Upper lobe of right lung (tissue), 1 donor: ENCODE data around the gene RASGRF2. TPM values are rescaled to one million over a fixed set of nuclear protein-coding genes. Genes with fewer than 3 reads are reported as not detected.

ENCODE experiments used
- ATAC-seq: fragments of 200-7000 bp; cut with Tn5 transposase; one replicate; pipeline ENCODE4 v1.9.1; 2020; ENCODE audit warnings: mild to moderate bottlenecking, moderate library complexity
- DNase-seq: peaks from one replicate; pipeline ENCODE4 v3.0.0-alpha.2; 2020
- H3K27ac ChIP-seq: fragments of 200-600 bp; one replicate; pipeline ENCODE4 v1.8.0; 2022
- H3K27me3 ChIP-seq: fragments of 200-600 bp; one replicate; pipeline ENCODE4 v1.8.0; 2022; ENCODE audit warnings: mild to moderate bottlenecking
- H3K36me3 ChIP-seq: fragments of 200-600 bp; one replicate; pipeline ENCODE4 v1.8.0; 2022
- H3K4me1 ChIP-seq: fragments of 200-600 bp; one replicate; pipeline ENCODE4 v1.8.0; 2022
- H3K4me3 ChIP-seq: fragments of 200-600 bp; one replicate; pipeline ENCODE4 v1.8.0; 2022; ENCODE audit warnings: mild to moderate bottlenecking
- H3K9me3 ChIP-seq: fragments of 200-600 bp; one replicate; pipeline ENCODE4 v1.8.0; 2022
- CTCF ChIP-seq: fragments of 200-600 bp; IDR thresholded peaks from one replicate; pipeline ENCODE4 v1.8.0; 2022; ENCODE audit warnings: antibody characterized with exemption
- intact Hi-C: fragments of 100-400 bp; cut with DNase I; formaldehyde crosslinking; loops from one replicate; pipeline ENCODE4 v1.11.0; 2022
- long read RNA-seq: library from polyadenylated mRNA; unstranded; transcript quantifications from one replicate; pipeline ENCODE4 v2.0.0, GENCODE V29; 2021
- total RNA-seq: library from RNA; stranded (reverse); fragmentation: NEBNext Ultra II Directional; extraction: Animal tissue kit (Norgen Biotek cat#: 25700); gene quantifications from one replicate; pipeline ENCODE4 v1.2.1, GENCODE V29; 2021
- donor health status: DM: no; HTN: yes; CAD: no; lungs with severe emphysema.

The RASGRF2 gene
- 5.4 TPM for total RNA-seq
- long read RNA-seq, transcript RASGRF2-206 (10 exons, 2,842 nt), result major isoform, 7 of 11 reads
- long read RNA-seq, partial matches to known transcripts, result 2 of 11 reads
- long read RNA-seq, other reads (novel, unspliced or antisense), result 2 of 11 reads

GRCh38 chr5:80959768-80960442, at the start of gene RASGRF2:
RASGRF2 (plus strand) TSS chr5:80960363; CDS start chr5:80960739, 376 bp downstream.
- Histone ChIP-seq H3K9me3 (no peaks in the 10 kb centered on the region), H3K27ac (peak within 1 kb of the TSS; percentile 63), H3K4me1 (peaks cover 6% of the 10 kb centered on the region), H3K36me3 (no peaks in the 10 kb centered on the region), H3K4me3 (peak within 1 kb of the TSS; percentile 56), H3K27me3 (peaks cover 47% of the 10 kb centered on the region)
- DNase-seq (no peak), ATAC-seq (peak; percentile 42)
- intact Hi-C loops, result no loop called here
- no peak for TF ChIP-seq CTCF

GRCh38 chr5:80912479-80912878, 47.7 kb upstream of the RASGRF2 start:
- H3K4me3 ChIP-seq, result no peak overlapping the region
- no peaks in the 10 kb centered on the region for H3K36me3 ChIP-seq
- ATAC-seq (no peak), DNase-seq (no peak)
- no peaks in the 10 kb centered on the region for H3K4me1 ChIP-seq
- no peaks in the 10 kb centered on the region for H3K27me3 ChIP-seq
- TF ChIP-seq CTCF, result no peak
- H3K9me3 ChIP-seq, result peaks cover 6% of the 10 kb centered on the region
- intact Hi-C loops, result no loop called here
- no peak overlapping the region for H3K27ac ChIP-seq

GRCh38 chr5:80915716-80916115, 44.4 kb upstream of the RASGRF2 start:
- intact Hi-C loops, result no loop called here
- Histone ChIP-seq H3K9me3 (peaks cover 6% of the 10 kb centered on the region), H3K4me1 (no peaks in the 10 kb centered on the region), H3K27me3 (no peaks in the 10 kb centered on the region), H3K4me3 (no peak overlapping the region), H3K27ac (no peak overlapping the region), H3K36me3 (no peaks in the 10 kb centered on the region)
- DNase-seq (no peak), ATAC-seq (no peak)
- TF ChIP-seq CTCF, result no peak

- no peaks in the 10 kb centered on the region for H3K4me1 ChIP-seq
- no peak overlapping the region for H3K4me3 ChIP-seq
- TF ChIP-seq CTCF, result no peak
- no peak overlapping the region for H3K27ac ChIP-seq
- intact Hi-C loops, result no loop called here
- DNase-seq (no peak), ATAC-seq (no peak)
- no peaks in the 10 kb centered on the region for H3K36me3 ChIP-seq
- H3K9me3 ChIP-seq, result peaks cover 6% of the 10 kb centered on the region
- H3K27me3 ChIP-seq, result no peaks in the 10 kb centered on the region
Observed at GRCh38 chr5:80916676-80917075, 43.5 kb upstream of the RASGRF2 start.

- no peaks in the 10 kb centered on the region for H3K4me1 ChIP-seq
- no peak overlapping the region for H3K4me3 ChIP-seq
- DNase-seq, result no peak
- H3K27me3 ChIP-seq, result no peaks in the 10 kb centered on the region
- H3K36me3 ChIP-seq, result no peaks in the 10 kb centered on the region
- TF ChIP-seq CTCF, result no peak
- ATAC-seq, result no peak
- no peak overlapping the region for H3K27ac ChIP-seq
- intact Hi-C loops, result no loop called here
- peaks cover under 1% of the 10 kb centered on the region for H3K9me3 ChIP-seq
Observed at GRCh38 chr5:80917631-80918030, 42.5 kb upstream of the RASGRF2 start.
